GM12878 (cell line): Measurements from ENCODE around the gene BEST4. TPM values are rescaled to one million over a fixed set of nuclear protein-coding genes. Genes with fewer than 3 reads are reported as not detected.

Experiments used
- BACH1 ChIP-seq: fragments of 450-650 bp; IDR thresholded peaks from 2 replicates; pipeline ENCODE4 v1.6.1; 2017; ENCODE audit warnings: mild to moderate bottlenecking, borderline replicate concordance
- BHLHE40 ChIP-seq, 2 experiments: fragments of 450-650 bp in 1 of 2; IDR thresholded peaks; 2 replicates each; pipeline ENCODE4 v1.6.1; 2011 to 2017; ENCODE audit warnings: low read depth in 2 of 2, borderline replicate concordance in 1 of 2, improper control_type of control experiment in 1 of 2, low read length in 1 of 2, mild to moderate bottlenecking in 1 of 2
- CBFB ChIP-seq: IDR thresholded peaks from 2 replicates; pipeline ENCODE4 v1.6.1; 2016; ENCODE audit warnings: antibody characterized with exemption, low read depth
- CBX5 ChIP-seq: sonication (generic); IDR thresholded peaks from 2 replicates; pipeline ENCODE4 v1.6.1; 2016; ENCODE audit warnings: low read depth, moderate library complexity, mild to moderate bottlenecking, inconsistent platforms
- CHD1 ChIP-seq: IDR thresholded peaks from 2 replicates; pipeline ENCODE4 v1.6.1; 2012; ENCODE audit warnings: low read depth, low read length, improper control_type of control experiment
- CHD2 ChIP-seq: IDR thresholded peaks from 2 replicates; pipeline ENCODE4 v1.6.1; 2011; ENCODE audit warnings: low read depth, low read length, improper control_type of control experiment, borderline replicate concordance
- DPF2 ChIP-seq: fragments of 450-650 bp; IDR thresholded peaks from 2 replicates; pipeline ENCODE4 v1.6.1; 2017; ENCODE audit warnings: mild to moderate bottlenecking
- FOS ChIP-seq: IDR thresholded peaks from 3 replicates; pipeline ENCODE4 v1.6.1; 2011; ENCODE audit warnings: borderline replicate concordance; ENCODE audit not compliant: insufficient read length; ENCODE audit errors: extremely low read depth
- GABPA ChIP-seq: IDR thresholded peaks from 2 replicates; pipeline ENCODE4 v1.6.1; 2014; ENCODE audit warnings: antibody characterized with exemption, low read depth, mild to moderate bottlenecking, inconsistent platforms
- HCFC1 ChIP-seq: fragments of 150-350 bp; IDR thresholded peaks from 2 replicates; pipeline ENCODE4 v1.6.1; 2014; ENCODE audit warnings: low read length
- HDGF ChIP-seq: fragments of 450-650 bp; IDR thresholded peaks from 2 replicates; pipeline ENCODE4 v1.6.1; 2016; ENCODE audit warnings: antibody characterized with exemption
- IKZF2 ChIP-seq, 2 experiments: fragments of 450-650 bp; IDR thresholded peaks; 2 replicates each; pipeline ENCODE4 v1.6.1; 2017; ENCODE audit warnings: mild to moderate bottlenecking in 2 of 2, moderate library complexity in 2 of 2
- IRF4 ChIP-seq: IDR thresholded peaks from 2 replicates; pipeline ENCODE4 v1.6.1; 2011; ENCODE audit warnings: low read depth, low read length
- JUND ChIP-seq: IDR thresholded peaks from 2 replicates; pipeline ENCODE4 v1.6.1; 2012; ENCODE audit warnings: low read depth, mild to moderate bottlenecking, low read length, improper control_type of control experiment, moderate library complexity
- MYB ChIP-seq: fragments of 150-350 bp; IDR thresholded peaks from 2 replicates; pipeline ENCODE4 v1.6.1; 2014; ENCODE audit warnings: mild to moderate bottlenecking, low read depth, low read length, borderline replicate concordance
- MYC ChIP-seq: IDR thresholded peaks from 2 replicates; pipeline ENCODE4 v1.6.1; 2011; ENCODE audit warnings: mild to moderate bottlenecking, low read length, moderate library complexity, inconsistent platforms; ENCODE audit not compliant: insufficient read depth, insufficient replicate concordance, insufficient read length, severe bottlenecking
- NBN ChIP-seq: fragments of 450-650 bp; IDR thresholded peaks from 2 replicates; pipeline ENCODE4 v1.6.1; 2016
- PML ChIP-seq: IDR thresholded peaks from 2 replicates; pipeline ENCODE4 v1.6.1; 2012; ENCODE audit warnings: low read length, inconsistent platforms
- RB1 ChIP-seq: fragments of 450-650 bp; formaldehyde crosslinking; IDR thresholded peaks from 2 replicates; pipeline ENCODE4 v1.6.1; 2017; ENCODE audit warnings: mild to moderate bottlenecking, borderline replicate concordance
- RFX5 ChIP-seq: IDR thresholded peaks from 2 replicates; pipeline ENCODE4 v1.6.1; 2011; ENCODE audit warnings: low read depth, low read length, improper control_type of control experiment
- SKIL ChIP-seq: fragments of 450-650 bp; IDR thresholded peaks from 2 replicates; pipeline ENCODE4 v1.6.1; 2017; ENCODE audit warnings: mild to moderate bottlenecking, low read depth, inconsistent platforms; ENCODE audit not compliant: poor library complexity, severe bottlenecking
- SMARCA5 ChIP-seq: fragments of 450-650 bp; IDR thresholded peaks from 2 replicates; pipeline ENCODE4 v1.6.1; 2017; ENCODE audit warnings: mild to moderate bottlenecking
- TCF3 ChIP-seq: IDR thresholded peaks from 2 replicates; pipeline ENCODE4 v1.6.1; 2012; ENCODE audit warnings: low read depth, mild to moderate bottlenecking, low read length, borderline replicate concordance; ENCODE audit not compliant: insufficient read depth
- USF2 ChIP-seq: IDR thresholded peaks from 2 replicates; pipeline ENCODE4 v1.6.1; 2011; ENCODE audit warnings: low read depth, low read length, improper control_type of control experiment, borderline replicate concordance
- ZBTB11 ChIP-seq: fragments of 450-650 bp; formaldehyde crosslinking; IDR thresholded peaks from 2 replicates; pipeline ENCODE4 v1.5.0; 2022; ENCODE audit warnings: mild to moderate bottlenecking, missing genetic modification characterization
- ZNF207 ChIP-seq: fragments of 450-650 bp; IDR thresholded peaks from 2 replicates; pipeline ENCODE4 v1.6.1; 2014; ENCODE audit warnings: antibody characterized with exemption, mild to moderate bottlenecking, borderline replicate concordance
- polyA plus RNA-seq, 11 experiments: library from polyadenylated mRNA; depleted of rRNA in 4 of 11; unstranded in 6 of 11; stranded (reverse) in 5 of 11; fragments of >200 nt; fragmentation: Nextera tagmentation in 4 of 11; fragmentation: Illumina TruSeq in 1 of 11; extraction: Ambion mirVana in 4 of 11; extraction: Trizol in 1 of 11; gene quantifications; 1 replicate in 1 of 11; 2 replicates in 10 of 11; pipeline versions ENCODE4 v1.2.1 to v1.2.3, GENCODE V29; 2011 to 2016; ENCODE audit warnings: inconsistent platforms in 2 of 11, missing spikeins in 2 of 11, low read depth in 1 of 11
- total RNA-seq, 4 experiments: library from RNA; depleted of rRNA in 3 of 4; stranded (reverse); fragments of >200 nt in 3 of 4; fragmentation: Illumina TruSeq in 1 of 4; extraction: Trizol in 1 of 4; gene quantifications; 2 replicates each; pipeline versions ENCODE4 v1.2.1 to v1.2.3, GENCODE V29; 2013 to 2021

Gene BEST4
- total and polyA plus RNA-seq, 10 of the 15 experiments (the other 5 are each of a cell fraction or from before 2014, with no cell fraction given), result 0.06 to 1.3 (median 0.42) TPM

GRCh38 chr1:44786138-44786840, 1.7 kb downstream of the BEST4 start (continued):
- TF ChIP-seq ZBTB11 (CRISPR knock-in tag) (no peak), USF2 (no peak; the same call in 1 of the 2 replicates), CHD1 (no peak), NBN (peak; percentile 72; the same call in 1 of the 2 replicates), MYB (no peak), SMARCA5 (peak; percentile 83), HCFC1 (peak; percentile 31; the same call in 1 of the 2 replicates), JUND (0 out of 2 replicates have a peak, but pooled peaks have one; percentile 56), RFX5 (no peak), CBFB (no peak), CBX5 (no peak), FOS (no peak), ZNF207 (0 out of 2 replicates have a peak, but pooled peaks have one; percentile 59), SKIL (no peak), DPF2 (peak; percentile 51; the same call in 1 of the 2 replicates), CHD2 (peak; percentile 9; the same call in 1 of the 2 replicates), TCF3 (peak; percentile 89), MYC (peak; percentile 90), PML (no peak), RB1 (peak; percentile 78; the same call in 1 of the 2 replicates), HDGF (peak; percentile 83), IKZF2 (IDR thresholded peaks at IDR 0.05) (peak; percentile 61 to 81; a peak in 3 of 4 replicates), BACH1 (peak; percentile 50; the same call in 1 of the 2 replicates), BHLHE40 (IDR thresholded peaks at IDR 0.05; ENCODE audit: borderline replicate concordance in 1 of 2, low read depth in 2 of 2, low read length in 1 of 2) (peak; percentile 64 to 87), GABPA (no peak), IRF4 (0 out of 2 replicates have a peak, but pooled peaks have one; percentile 25)
